ENCODE data around the gene USP17L15. TPM values are rescaled to one million over a fixed set of nuclear protein-coding genes. Genes with fewer than 3 reads are reported as not detected.
"Not testable (repeated sequence)": the region's sequence is repeated elsewhere in the genome, so short reads cannot be mapped to it uniquely, and the experiment has no call there.

USP17L15 gene
- total RNA-seq, 1 donor from 2014 or later: not detected

DNA sequence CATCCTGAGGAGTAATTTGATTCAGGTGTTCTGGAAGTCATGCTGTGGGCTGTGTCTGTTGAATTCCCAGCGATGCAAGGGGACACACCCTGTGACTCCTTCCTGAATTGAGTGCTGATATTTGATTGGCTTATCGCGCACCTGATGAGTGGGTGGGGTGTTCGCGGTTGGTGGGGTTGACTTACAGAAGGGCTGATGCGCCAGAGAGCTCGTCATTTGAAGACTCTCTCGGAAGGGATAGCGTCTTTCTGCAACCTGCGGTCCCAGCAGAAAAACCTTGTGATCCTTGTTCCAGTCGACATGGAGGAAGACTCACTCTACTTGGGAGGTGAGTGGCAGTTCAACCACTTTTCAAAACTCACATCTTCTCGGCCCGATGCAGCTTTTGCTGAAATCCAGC lies 28.4 kb downstream of the USP17L15 start, which contains the start of gene USP17L21:
Gene USP17L21 (plus strand): TSS at position 301 of the 400 bp plus-strand sequence. CDS start 0 bp downstream, at position 301.
- not testable (repeated sequence) for H3K27ac Mint-ChIP-seq; H3K4me1 Mint-ChIP-seq (ENCODE audit: low read depth); H3K36me3 Mint-ChIP-seq (ENCODE audit: insufficient read depth); DNase-seq (ENCODE audit: low spot score, unreplicated experiment); H3K4me3 Mint-ChIP-seq (ENCODE audit: low read depth); H3K9me3 Mint-ChIP-seq (ENCODE audit: low read depth); H3K27me3 Mint-ChIP-seq

DNA sequence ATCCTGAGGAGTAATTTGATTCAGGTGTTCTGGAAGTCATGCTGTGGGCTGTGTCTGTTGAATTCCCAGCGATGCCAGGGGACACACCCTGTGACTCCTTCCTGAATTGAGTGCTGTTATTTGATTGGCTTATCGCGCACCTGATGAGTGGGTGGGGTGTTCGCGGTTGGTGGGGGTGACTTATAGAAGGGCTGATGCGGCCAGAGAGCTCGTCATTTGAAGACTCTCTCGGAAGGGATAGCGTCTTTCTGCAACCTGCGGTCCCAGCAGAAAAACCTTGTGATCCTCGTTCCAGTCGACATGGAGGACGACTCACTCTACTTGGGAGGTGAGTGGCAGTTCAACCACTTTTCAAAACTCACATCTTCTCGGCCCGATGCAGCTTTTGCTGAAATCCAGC lies 33.1 kb downstream of the USP17L15 start, which contains the start of gene USP17L22:
Gene USP17L22 (plus strand): TSS at position 301 of the 400 bp plus-strand sequence. CDS start 0 bp downstream, at position 301.
- not testable (repeated sequence) for H3K27ac Mint-ChIP-seq; H3K9me3 Mint-ChIP-seq (ENCODE audit: low read depth); H3K4me3 Mint-ChIP-seq (ENCODE audit: low read depth); DNase-seq (ENCODE audit: low spot score, unreplicated experiment); H3K27me3 Mint-ChIP-seq; H3K4me1 Mint-ChIP-seq (ENCODE audit: low read depth); H3K36me3 Mint-ChIP-seq (ENCODE audit: insufficient read depth)

DNA sequence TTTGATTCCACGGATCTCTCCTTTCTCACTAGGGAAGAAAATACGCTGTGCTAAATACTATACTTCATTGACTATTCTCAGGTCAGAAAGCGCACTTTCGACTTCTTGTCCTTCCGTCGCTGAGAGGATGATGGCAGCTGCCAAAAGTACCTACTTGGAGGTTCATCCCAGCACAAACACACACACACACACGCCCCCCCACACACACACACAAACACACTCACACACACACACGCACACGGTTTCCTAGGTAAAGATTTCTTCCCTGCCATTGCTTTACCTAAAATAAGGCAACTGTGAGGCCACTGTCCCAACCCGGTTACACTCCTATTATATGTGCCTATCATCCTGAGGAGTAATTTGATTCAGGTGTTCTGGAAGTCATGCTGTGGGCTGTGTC lies 37.5 kb downstream of the USP17L15 start:
- not testable (repeated sequence) for H3K27me3 Mint-ChIP-seq; H3K36me3 Mint-ChIP-seq (ENCODE audit: insufficient read depth); H3K9me3 Mint-ChIP-seq (ENCODE audit: low read depth); H3K27ac Mint-ChIP-seq; H3K4me1 Mint-ChIP-seq (ENCODE audit: low read depth); H3K4me3 Mint-ChIP-seq (ENCODE audit: low read depth)
- peak; percentile 22 for DNase-seq (ENCODE audit: low spot score, unreplicated experiment)

Other genes starting within 250 kb of the USP17L15 start
- not detected in 2 replicates for gene FAM90A26, start 64.0 kb upstream of the USP17L15 start, total RNA-seq
- not detected in 2 replicates for gene USP17L10, start 23.7 kb upstream of the USP17L15 start, total RNA-seq
- gene USP17L11, start 19.0 kb upstream of the USP17L15 start, total RNA-seq: not detected in 2 replicates
- gene USP17L12, start 14.2 kb upstream of the USP17L15 start, total RNA-seq: not detected in 2 replicates
- not detected in 2 replicates for gene USP17L13, start 9.5 kb upstream of the USP17L15 start, total RNA-seq
- not detected in 2 replicates for gene USP17L17, start 9.5 kb downstream of the USP17L15 start, total RNA-seq
- gene USP17L18, start 14.2 kb downstream of the USP17L15 start, total RNA-seq: not detected in 2 replicates
- not detected in 2 replicates for gene USP17L19, start 19.0 kb downstream of the USP17L15 start, total RNA-seq
- not detected in 2 replicates for gene USP17L20, start 23.7 kb downstream of the USP17L15 start, total RNA-seq
- gene USP17L21, start 28.5 kb downstream of the USP17L15 start, total RNA-seq: not detected in 2 replicates
- not detected in 2 replicates for gene USP17L22, start 33.2 kb downstream of the USP17L15 start, total RNA-seq
- gene USP17L24, start 90.8 kb downstream of the USP17L15 start, total RNA-seq: not detected in 2 replicates
- gene USP17L25, start 95.5 kb downstream of the USP17L15 start, total RNA-seq: not detected in 2 replicates
- gene USP17L26, start 100.3 kb downstream of the USP17L15 start, total RNA-seq: not detected in 2 replicates
- not detected in 2 replicates for gene USP17L5, start 105.0 kb downstream of the USP17L15 start, total RNA-seq
- gene USP17L27, start 109.8 kb downstream of the USP17L15 start, total RNA-seq: not detected in 2 replicates
- gene USP17L28, start 114.5 kb downstream of the USP17L15 start, total RNA-seq: not detected in 2 replicates
- not detected in 2 replicates for gene USP17L29, start 119.3 kb downstream of the USP17L15 start, total RNA-seq
- not detected in 2 replicates for gene USP17L30, start 128.7 kb downstream of the USP17L15 start, total RNA-seq
- not detected in 2 replicates for gene DEFB131A, start 210.0 kb downstream of the USP17L15 start, total RNA-seq